Embryonic facial prominence (tissue), 1 donor: Measurements from ENCODE around the gene TYMP.

Source experiments
- DNase-seq: peaks from one replicate; pipeline ENCODE4 v3.0.0-alpha.2; 2016; ENCODE audit errors: extremely low spot score

The TYMP gene

DNA sequence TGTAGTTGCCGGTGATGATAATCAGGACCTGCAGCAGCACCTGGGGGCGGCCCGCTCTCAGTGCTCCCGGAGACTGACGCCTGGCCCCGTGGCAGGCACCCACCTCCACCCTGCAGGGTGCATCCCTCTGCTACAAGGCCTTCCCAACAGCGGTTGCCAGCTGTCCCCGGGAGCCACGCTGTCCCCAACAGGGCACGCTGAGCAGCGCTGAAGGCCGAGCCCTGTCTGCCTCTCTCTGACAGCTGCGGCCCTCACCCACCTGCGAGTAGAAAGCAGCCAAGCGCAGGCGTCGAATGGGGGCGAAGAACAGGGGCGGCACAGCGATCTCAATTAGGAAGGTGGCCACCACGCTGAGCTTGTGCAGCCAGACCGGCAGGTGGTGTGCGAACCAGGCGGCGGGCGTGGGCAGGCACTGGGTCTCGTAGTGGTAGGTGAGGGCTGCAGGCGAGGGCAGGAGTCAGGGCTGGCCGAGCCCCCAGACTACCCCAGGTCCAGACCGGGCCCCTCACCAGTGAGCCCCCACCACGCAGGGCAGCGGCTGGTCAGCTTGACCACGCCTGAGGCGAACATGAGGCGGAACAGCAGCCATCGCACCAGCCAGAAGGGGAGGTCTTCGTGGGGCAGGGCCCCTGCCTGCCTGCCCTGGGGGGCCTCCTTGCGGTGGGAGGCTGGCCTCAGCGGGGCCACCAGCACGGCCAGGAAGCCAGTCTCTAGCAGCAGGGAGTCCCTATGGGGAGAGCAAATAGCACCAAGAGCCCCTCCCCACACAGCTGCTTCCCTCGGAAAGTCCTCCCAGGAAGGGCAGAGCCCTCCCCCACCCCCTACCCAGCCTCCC lies 23.8 kb downstream of the TYMP start:
- no peak for DNase-seq

DNA sequence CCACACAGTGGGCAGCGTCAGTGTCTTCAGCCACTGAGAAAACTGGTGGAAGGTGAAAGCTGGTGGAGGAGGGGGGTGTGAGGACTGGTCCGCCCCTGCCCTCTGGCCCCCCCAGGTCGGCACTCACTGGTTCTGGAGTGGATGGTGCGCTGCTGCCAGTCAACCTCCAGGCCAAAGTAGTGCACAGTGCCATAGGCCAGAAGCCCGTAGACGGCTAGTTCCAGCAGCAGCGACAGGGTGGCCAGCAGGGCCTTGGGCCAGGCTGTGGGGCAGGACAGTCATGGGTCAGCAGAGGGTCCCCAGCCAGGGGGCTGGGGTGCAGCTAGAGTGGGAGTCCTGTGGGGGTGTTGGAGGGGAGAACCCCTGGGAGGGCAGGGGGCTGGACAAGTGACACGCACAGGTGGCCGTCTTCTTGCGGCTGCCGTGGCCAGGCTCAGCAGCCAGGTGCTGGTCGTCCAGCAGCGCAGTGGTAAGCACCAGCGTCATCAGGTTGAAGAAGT lies 24.5 kb downstream of the TYMP start:
- no peak for DNase-seq

DNA sequence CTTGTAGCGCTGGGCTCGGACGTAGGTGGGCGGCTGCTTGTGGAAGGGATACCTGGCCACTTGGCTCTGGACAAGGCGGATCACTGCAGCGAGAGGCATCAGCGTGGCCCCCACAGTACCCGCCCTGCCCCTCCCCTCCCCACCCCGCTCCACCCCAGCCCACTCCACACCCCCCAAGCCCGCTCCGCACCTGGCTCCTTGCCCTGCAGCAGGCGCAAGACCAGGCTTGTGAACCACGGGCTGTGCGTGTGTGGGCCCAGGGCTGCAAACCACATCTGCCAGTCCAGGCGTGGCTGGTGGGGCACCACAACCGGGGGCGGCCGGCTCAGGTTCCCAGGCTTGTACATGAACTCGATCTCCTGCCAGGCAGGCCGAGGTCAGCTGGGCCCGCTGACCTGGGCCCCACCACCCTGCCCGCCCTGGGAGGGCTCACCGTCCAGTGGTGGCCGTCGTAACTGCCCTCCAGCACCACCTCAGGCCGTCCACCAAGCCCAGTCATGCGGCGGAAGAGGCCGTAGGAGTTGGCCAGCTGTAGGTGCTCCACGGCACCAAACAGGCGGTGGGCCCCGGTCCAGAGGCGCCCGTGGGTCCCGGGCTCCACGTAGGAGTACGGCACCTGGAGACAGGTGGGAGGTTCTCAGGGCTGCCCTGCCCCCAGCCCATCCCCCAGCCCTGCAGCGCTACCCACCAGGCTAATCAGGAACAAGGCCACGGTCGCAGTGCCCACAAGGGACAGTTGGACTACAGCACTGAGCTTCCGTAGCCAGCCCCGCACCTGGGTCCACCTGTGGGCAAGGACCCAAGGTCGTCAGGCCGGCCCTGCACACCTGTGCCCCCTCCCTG lies 25.2 kb downstream of the TYMP start:
- DNase-seq = no peak

DNA sequence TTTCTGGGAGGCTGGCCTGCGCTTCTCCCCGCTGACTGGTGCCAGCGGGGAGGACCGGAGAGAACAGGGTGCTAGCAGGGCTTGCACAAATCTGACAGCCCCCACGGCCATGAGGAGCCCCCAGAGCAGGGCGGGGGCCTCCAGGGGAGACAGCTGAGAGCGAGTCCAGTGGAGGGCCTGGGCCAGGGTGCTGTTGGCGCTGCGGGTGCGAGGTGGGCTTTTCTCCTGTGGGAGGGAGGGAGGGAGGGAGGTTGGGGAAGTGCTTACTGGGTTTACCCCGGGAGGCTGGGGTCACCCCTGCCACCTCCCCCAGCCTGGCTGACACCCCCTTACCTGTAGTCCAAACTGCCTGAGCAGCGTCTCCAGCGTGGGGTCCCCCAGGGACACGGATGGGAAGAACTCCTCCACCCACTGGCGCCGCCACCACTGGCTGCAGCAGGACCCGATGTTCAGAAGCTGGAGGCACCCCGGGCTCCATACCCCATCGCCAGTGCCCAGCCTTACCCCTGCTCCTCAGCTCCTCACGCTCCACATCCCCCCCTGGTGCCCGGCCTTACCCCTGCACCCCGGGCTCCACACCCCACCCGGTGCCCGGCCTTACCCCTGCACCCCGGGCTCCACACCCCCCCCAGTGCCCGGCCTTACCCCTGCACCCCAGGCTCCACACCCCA lies 26.2 kb downstream of the TYMP start:
- no peak for DNase-seq

DNA sequence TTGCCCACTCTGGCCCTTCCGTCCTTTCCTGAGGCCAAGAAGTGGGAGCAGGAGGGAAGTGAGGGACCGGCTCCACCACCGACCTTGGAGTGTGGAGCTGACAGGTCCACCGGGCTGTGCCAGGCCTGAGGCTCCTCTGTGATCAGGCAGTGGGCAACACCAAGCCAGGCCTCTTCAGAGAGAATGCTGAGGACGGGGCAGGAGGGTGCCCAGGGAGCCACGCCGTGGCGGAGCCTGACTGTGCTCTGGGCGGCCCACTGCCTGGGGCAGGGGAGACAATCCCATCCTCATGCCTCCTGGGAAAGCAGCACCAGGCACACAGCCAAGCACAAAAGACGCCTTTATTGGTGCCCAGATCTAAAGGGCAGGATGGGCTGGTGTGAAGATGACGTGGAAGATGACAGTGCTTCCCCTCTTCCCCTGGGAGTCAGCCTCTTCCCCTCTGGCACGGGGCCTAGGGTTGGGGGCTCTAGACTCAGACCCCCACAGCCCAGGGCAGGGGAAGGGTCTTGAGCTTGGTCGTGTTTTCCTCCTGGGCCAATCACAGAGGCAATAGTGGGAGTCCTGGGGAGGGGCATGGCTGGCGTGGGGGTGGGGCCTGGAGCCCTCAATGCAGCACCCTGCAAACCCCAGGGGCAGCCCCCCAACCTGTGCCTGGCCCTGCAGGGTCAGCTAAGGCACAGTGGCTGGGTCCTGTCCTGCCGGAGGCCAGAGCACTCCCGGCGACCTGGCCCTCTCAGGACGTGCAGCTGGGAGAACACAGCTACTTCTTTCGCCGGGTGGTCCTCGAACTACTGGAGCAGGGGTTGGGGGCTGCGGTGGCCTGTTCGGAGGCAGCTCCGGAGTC lies 27.0 kb downstream of the TYMP start:
- DNase-seq = no peak

DNA sequence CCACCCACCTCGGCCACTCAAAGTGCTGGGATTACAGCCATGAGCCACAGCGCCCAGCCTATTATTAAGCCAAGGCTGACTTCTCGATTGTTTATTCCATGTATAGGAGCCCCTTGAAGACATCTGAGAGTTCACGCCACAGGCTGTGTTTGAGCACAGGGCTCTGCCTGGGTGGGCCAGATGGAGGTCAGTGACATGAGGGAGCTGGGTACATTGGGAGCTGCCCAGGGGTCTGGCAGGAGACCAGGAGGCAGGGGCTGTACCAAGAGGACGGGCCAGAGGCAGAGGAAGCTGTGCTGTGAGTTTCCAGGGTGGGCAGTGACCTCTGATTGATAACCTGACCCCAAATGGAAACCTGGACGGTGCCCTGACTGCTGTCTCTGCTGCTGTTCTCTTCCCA lies 27.7 kb downstream of the TYMP start:
- no peak for DNase-seq

DNA sequence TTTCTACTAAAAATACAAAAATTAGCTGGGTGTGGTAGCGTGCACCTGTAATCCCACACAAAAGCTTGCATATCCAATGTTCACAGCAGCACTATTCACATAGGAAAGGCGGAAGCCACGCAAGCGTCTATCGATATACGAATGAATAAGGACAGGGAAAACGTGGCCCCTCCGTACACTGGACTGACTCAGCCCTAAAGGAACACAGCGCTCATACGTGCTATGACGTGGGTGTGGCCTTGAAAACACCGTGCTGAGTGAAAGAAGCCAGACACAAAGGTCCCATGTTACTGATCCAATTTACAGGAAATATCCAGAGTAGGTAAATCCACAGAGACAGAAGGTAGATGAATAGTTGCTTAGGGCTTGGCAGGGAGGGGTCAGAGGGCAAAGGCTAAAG lies 29.4 kb downstream of the TYMP start:
- no peak for DNase-seq

DNA sequence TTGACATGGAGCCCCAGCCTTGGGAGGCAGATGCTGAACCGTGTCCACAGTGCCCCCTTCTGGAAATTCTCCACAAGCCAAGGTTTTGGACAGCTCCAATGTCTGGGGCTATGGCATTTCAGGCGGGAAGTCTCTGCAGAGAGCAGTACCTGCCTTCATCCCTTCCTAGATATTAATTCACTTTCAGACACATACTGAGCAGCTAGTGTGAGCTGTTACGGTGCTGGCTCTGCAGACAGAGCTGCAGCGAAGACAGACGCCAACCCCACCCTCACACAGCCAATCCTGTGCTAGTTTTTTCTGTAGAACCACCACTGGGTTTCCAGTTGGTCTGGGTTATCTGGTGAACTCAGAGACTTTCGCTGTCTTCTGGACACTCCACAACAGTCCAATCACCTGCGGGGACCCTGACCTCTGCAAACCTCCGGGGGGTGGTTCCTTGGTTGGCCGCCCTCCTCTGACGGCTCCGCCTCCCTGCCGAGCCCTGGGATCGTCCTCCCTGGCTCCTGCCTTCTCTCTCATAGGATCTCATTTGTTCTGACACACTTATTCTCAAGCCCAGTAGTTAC lies 31.4 kb downstream of the TYMP start:
- no peak for DNase-seq

DNA sequence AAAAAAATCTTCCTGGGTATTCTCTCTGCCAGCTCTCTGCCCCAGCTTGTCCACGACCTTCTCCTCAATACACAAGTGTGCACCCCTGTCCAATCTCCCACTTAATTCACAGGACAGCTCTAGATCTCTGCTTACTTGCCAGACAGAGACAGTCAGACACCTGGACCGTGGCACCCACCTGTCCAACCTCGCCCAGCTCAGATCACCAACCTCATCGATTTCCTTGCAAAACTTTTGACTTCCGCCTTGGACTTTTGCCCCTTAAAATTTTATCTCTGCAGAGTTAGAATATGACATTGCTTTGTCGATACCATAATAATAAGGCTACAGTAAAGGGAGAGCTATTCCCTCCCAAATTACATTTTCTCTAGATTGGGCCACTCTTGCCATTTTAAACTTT lies 32.7 kb downstream of the TYMP start:
- DNase-seq = no peak

DNA sequence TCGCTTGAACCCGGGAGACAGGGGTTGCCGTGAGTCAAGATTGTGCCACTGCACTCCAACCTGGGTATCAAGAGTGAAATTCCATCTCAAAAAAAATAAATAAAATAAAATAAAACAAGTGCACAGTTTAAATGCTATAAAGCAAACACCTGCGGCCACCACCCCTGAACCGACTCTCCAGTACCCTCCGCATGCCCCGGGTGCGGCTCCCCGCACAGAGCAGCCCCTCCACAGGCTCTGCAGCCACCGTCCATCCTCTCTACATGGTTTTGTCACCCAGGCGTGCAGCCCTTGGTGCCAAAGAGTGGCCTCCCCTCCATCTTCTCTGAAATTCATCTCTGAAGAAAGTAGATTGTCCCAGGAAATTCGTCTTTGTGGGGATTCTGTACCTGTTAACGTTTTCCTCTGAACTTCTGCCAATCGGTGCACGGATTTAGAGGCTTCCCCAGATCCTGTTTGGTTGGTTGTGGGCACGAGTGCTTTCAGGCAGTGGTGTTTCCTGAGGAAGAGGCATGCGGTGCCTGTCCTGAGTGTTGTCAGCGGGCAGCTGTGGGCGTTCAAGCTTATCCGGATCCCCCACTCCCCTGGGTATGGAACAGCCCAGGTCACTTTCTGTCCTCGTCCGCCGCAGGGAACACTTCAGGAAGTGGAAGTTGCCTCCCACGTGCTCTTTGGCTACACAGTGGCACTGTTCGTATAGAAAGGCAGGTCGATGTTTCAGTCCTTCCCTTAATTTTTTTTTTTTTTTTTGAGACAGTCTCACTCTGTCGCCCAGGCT lies 39.1 kb downstream of the TYMP start:
- no peak for DNase-seq

DNA sequence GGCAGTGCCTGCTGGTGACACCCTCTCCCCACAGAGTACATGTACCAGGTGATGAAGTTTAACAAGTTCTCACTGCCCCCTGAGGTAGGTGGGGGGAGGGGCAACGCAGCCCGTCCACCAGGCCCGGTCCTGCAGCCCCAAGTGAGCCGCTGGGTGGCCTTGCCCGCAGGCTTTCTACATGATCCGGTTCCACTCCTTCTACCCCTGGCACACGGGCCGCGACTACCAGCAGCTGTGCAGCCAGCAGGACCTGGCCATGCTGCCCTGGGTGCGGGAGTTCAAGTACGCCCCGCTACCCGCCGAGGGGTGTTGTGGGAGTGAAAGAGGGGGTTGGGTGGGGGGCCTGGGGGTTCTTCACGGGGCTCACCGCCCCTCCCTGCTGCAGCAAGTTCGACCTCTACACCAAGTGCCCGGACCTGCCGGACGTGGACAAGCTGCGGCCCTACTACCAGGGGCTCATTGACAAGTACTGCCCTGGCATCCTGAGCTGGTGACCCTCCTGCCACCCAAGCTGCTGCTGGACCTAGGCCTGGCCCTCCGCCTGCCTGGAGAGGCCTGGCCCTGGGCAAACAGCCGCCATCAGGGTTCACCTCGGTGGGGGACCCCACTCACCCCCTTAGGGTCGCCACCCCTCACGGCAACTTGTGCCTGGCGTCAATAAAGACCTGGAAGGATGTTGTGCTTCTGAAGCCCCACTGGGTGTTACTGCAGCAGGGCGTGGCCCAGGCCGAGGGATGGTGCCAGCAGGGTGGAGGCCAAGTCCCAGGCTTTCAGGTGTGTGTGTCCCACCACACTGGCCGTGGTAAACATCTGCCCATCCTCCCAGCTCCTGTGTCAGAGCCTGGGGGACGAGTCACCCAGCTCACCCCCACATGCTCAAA lies 40.2 kb downstream of the TYMP start:
- DNase-seq = no peak

DNA sequence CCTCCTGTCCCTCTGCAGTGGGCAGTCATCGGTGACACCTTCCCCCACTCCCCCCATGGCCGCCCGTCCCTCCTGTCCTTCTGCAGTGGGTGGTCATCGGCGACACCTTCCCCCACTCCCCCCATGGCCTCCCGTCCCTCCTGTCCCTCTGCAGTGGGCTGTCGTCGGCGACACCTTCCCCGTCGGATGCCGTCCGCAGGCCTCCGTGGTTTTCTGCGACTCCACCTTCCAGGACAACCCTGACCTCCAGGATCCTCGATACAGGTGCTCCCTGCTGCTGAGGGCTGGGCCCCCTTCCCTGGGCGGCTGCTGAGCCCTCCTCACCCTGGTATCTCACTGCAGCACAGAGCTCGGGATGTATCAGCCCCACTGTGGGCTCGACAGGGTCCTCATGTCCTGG lies 40.9 kb downstream of the TYMP start:
- no peak for DNase-seq

DNA sequence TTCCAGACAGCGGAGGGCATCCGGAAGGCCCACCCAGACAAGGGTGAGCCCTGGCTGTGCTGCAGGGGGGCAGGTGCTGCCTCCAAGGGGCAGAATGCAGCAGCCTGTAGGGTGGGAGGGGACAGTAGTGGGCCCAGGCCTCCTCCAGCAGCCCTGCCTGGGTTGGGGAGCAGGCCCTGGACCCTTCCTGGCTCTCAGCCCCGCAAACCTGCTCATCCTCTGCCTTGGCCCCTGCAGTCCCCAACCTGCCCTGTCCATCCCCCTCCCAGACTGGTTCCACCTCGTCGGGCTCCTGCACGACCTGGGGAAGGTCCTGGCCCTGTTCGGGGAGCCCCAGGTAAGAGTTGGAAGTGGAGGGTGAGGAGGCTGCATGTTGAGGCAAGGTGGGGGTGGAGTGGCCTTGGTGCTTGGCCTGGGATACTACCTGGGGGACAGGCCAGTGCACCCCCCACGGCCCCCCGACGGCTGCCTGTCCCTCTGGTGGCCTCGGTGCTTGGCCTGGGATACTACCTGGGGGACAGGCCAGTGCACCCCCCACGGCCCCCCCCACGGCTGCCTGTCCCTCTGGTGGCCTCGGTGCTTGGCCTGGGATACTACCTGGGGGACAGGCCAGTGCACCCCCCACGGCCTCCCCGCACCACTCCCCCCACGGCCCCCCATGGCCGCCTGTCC lies 41.7 kb downstream of the TYMP start:
- no peak for DNase-seq

DNA sequence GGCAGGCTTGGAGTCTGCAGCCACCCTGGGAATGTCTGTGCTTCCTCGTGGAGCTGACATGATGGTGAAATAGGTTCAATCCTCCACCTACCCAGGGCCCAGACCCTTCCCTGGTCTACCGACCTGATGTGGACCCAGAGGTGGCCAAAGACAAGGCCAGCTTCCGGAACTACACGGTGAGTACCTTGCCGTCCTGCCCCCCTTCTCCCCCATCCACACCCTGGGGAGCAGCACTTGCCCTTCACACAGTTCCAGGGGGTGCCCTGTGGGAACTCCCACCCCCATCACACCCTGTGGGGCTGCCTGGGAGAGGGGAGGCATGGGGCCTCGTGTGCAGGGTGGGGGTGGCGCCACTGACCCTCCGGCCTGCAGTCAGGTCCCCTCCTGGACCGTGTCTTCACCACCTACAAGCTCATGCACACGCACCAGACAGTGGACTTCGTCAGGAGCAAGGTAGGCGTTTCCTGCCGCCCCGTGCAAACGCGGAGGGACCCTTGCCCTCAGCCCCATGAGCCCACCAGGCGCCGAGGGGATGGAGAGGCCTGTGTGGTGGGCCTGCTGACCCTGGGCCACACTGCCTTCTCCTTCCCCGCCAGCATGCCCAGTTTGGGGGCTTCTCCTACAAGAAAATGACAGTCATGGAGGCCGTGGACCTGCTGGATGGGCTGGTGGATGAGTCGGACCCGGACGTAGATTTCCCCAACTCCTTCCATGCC lies 42.4 kb downstream of the TYMP start:
- DNase-seq = no peak

DNA sequence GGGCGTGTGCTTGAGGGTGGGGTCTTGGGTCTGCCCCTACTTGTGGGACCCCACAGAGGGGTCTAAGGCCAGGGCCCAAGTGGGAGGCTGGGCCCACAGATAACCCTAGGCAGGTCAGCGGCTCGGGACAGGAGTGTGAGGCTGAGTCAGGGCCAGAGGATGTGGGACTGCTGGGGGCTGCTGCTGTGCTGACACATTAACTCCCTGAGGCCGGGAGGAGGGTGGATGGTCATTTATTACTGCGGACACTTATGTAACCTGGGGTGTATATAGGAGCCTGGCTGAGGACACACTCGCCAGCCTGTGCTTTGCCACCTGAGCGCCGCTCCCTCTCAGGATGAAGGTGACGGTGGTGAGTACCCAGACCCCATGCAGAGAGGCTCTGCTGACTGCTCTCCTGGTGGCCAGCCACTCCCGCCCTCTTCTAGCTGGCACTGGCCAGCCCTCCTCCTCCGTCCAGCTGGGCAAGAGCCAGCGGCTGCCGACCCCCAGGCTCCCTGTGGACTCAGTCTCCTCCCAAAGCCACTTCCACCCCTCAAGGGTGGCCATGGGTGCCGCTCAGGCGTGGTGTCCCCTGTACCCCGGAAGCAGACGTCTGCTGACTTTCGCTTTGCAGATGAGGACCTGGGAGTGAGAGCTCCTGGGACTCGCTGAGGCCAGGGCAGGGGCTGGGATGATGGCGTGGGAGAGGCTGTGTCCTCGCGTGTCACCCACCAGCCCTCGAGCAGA lies 43.1 kb downstream of the TYMP start, which contains the start of gene MIOX:
Gene MIOX (plus strand): TSS at position 299 of the 729 bp plus-strand sequence. CDS start 39 bp downstream, at position 338.
- DNase-seq = no peak

DNA sequence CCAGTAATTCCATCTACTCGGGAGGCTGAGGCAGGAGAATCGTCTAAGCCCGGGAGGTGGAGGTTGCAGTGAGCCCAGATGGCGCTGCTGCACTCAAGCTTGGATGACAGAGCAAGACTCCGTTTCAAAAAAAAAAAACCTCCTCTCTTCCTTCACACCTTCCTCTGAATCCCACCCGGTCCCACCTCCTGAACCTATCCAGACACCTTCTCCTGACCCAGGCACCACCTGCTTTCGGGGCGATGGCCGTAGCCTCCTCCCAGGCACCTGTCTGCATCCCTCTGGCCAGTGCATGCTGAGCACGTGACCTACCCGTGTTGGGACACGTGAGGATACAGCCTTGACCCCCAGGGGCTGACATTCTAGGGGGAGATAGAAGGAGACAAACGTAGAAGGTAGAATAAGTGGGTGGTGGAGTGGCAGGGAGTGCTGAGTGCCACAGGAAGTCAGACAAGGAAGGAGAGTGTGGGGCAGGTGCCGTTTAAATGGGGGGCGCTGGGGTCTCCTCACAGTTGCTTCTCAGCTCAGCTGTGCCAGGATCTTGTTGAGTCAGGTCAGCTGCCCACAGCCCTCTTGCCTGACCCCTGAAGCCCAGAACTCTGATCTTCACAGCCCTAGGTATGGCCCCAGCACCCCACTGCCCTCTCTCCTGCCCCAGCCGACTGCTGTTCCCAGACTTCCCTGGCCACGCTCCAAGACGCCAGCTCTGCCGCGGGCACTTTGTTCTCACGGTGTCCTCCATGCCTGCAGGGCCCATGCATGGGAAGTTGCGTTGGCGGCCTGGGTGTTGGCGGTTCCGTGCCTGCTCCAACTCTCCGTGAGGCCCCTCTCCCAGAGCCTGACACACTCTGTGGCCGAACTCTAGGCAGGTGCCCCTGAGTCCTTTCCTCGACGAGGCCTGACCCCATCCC lies 44.3 kb downstream of the TYMP start:
- DNase-seq = no peak
